DMS 273 (cell line): ENCODE measurements around the gene BFSP1.

Source experiments
- DNase-seq: peaks from one replicate; lab custom pipeline; 2025; ENCODE audit not compliant: unreplicated experiment; lab: John Stamatoyannopoulos, UW

BFSP1 gene

GRCh38 chr20:17499041-17499440 lies 32.1 kb downstream of the BFSP1 start:
- no peak for DNase-seq

GRCh38 chr20:17498641-17499040 lies 32.5 kb downstream of the BFSP1 start:
- no peak for DNase-seq

GRCh38 chr20:17497821-17498580 lies 33.2 kb downstream of the BFSP1 start:
- DNase-seq: no peak

- no peak for DNase-seq
Measured at GRCh38 chr20:17495826-17496225, 35.4 kb downstream of the BFSP1 start.

- DNase-seq: no peak
Measured at GRCh38 chr20:17494201-17494600, 37.0 kb downstream of the BFSP1 start.

GRCh38 chr20:17493173-17493572 lies 38.0 kb downstream of the BFSP1 start:
- no peak for DNase-seq

- no peak for DNase-seq
Measured at GRCh38 chr20:17491488-17491887, 39.7 kb downstream of the BFSP1 start.

GRCh38 chr20:17491041-17491440 lies 40.1 kb downstream of the BFSP1 start:
- no peak for DNase-seq

GRCh38 chr20:17490501-17490900 lies 40.7 kb downstream of the BFSP1 start:
- no peak for DNase-seq

GRCh38 chr20:17488916-17489600 lies 42.1 kb downstream of the BFSP1 start:
- no peak for DNase-seq

GRCh38 chr20:17485017-17485416 lies 46.2 kb downstream of the BFSP1 start:
- DNase-seq: no peak

GRCh38 chr20:17482536-17482935 lies 48.6 kb downstream of the BFSP1 start:
- DNase-seq: no peak

- DNase-seq: no peak
Measured at GRCh38 chr20:17481661-17482060, 49.5 kb downstream of the BFSP1 start.

- no peak for DNase-seq
Measured at GRCh38 chr20:17480696-17481095, 50.5 kb downstream of the BFSP1 start.

GRCh38 chr20:17479063-17479657 lies 52.0 kb downstream of the BFSP1 start:
- DNase-seq: no peak

GRCh38 chr20:17473659-17474058 lies 57.5 kb downstream of the BFSP1 start:
- no peak for DNase-seq

GRCh38 chr20:17471606-17472187 lies 59.5 kb downstream of the BFSP1 start:
- no peak for DNase-seq

- no peak for DNase-seq
Measured at GRCh38 chr20:17470973-17471372, 60.2 kb downstream of the BFSP1 start.

GRCh38 chr20:17470521-17470920 lies 60.7 kb downstream of the BFSP1 start:
- no peak for DNase-seq

GRCh38 chr20:17469246-17470030 lies 61.7 kb downstream of the BFSP1 start:
- no peak for DNase-seq
